ENCODE data around the gene NYNRIN. TPM values are rescaled to one million over a fixed set of nuclear protein-coding genes. Genes with fewer than 3 reads are reported as not detected.

The NYNRIN gene
- total RNA-seq, 4 donors from 2014 or later: 3.2 to 15.5 (median 10.3) TPM

GRCh38 chr14:24367514-24368211, 31.1 kb upstream of the NYNRIN start, which contains the start of gene NFATC4:
NFATC4 (plus strand) TSS chr14:24368184; CDS start chr14:24368341, 157 bp downstream.
- no peaks in the 10 kb centered on the region for H3K36me3 ChIP-seq
- peak in 1 of 6 experiments; percentile 0 for TF ChIP-seq CTCF (IDR thresholded peaks at IDR 0.05)
- TF ChIP-seq POLR2A (IDR thresholded peaks at IDR 0.05): no peak
- no peaks in the 10 kb centered on the region for H3K9me3 ChIP-seq
- H3K4me3 ChIP-seq: peak within 1 kb of the TSS; percentile 38 to 65 (median 56)
- peak within 1 kb of the TSS; percentile 73 to 87 (median 80) for H3K27ac ChIP-seq
- peaks cover 0 to 33% (median 15%) of the 10 kb centered on the region in 4 donors for H3K4me1 ChIP-seq
- no peaks in the 10 kb centered on the region for H3K27me3 ChIP-seq
- peak; percentile 47 to 85 (median 64) for DNase-seq

GRCh38 chr14:24368212-24368561, 30.6 kb upstream of the NYNRIN start:
- peaks cover 0 to 33% (median 15%) of the 10 kb centered on the region in 4 donors for H3K4me1 ChIP-seq
- H3K4me3 ChIP-seq: peak overlapping the region; percentile 38 to 65 (median 56)
- H3K9me3 ChIP-seq: no peaks in the 10 kb centered on the region
- no peaks in the 10 kb centered on the region for H3K36me3 ChIP-seq
- H3K27ac ChIP-seq: peak overlapping the region; percentile 73 to 87 (median 80)
- no peaks in the 10 kb centered on the region for H3K27me3 ChIP-seq
- DNase-seq: peak in 1 of 3 donors; percentile 18
- TF ChIP-seq CTCF (IDR thresholded peaks at IDR 0.05): no peak
- no peak for TF ChIP-seq POLR2A (IDR thresholded peaks at IDR 0.05)

- TF ChIP-seq POLR2A (IDR thresholded peaks at IDR 0.05) (no peak), CTCF (IDR thresholded peaks at IDR 0.05) (no peak)
These were observed 30.1 kb upstream of the NYNRIN start for GRCh38 chr14:24368562-24369252.

GRCh38 chr14:24369463-24369862, 29.3 kb upstream of the NYNRIN start:
- H3K9me3 ChIP-seq: no peaks in the 10 kb centered on the region
- H3K27ac ChIP-seq: peak overlapping the region; percentile 73 to 87 (median 80)
- H3K27me3 ChIP-seq: no peaks in the 10 kb centered on the region
- DNase-seq: no peak
- TF ChIP-seq POLR2A (IDR thresholded peaks at IDR 0.05): no peak
- TF ChIP-seq CTCF (IDR thresholded peaks at IDR 0.05): no peak
- no peaks in the 10 kb centered on the region for H3K36me3 ChIP-seq
- peak overlapping the region in 1 of 4 donors; percentile 65 for H3K4me3 ChIP-seq
- peaks cover 0 to 33% (median 15%) of the 10 kb centered on the region in 4 donors for H3K4me1 ChIP-seq

More at GRCh38 chr14:24368562-24369252, 30.1 kb upstream of the NYNRIN start:
- Histone ChIP-seq H3K27me3 (no peaks in the 10 kb centered on the region), H3K36me3 (no peaks in the 10 kb centered on the region), H3K9me3 (no peaks in the 10 kb centered on the region), H3K27ac (peak overlapping the region; percentile 73 to 87 (median 80)), H3K4me1 (peaks cover 0 to 33% (median 15%) of the 10 kb centered on the region in 4 donors), H3K4me3 (peak overlapping the region; percentile 38 to 65 (median 56))
- peak in 2 of 3 donors; percentile 38 to 50 for DNase-seq

GRCh38 chr14:24369907-24370687, 28.7 kb upstream of the NYNRIN start:
- Histone ChIP-seq H3K4me3 (no peak overlapping the region), H3K27me3 (no peaks in the 10 kb centered on the region), H3K27ac (no peak overlapping the region), H3K9me3 (no peaks in the 10 kb centered on the region), H3K4me1 (peaks cover 0 to 31% (median 15%) of the 10 kb centered on the region in 4 donors), H3K36me3 (no peaks in the 10 kb centered on the region)
- no peak for DNase-seq
- TF ChIP-seq CTCF (IDR thresholded peaks at IDR 0.05): no peak
- no peak for TF ChIP-seq POLR2A (IDR thresholded peaks at IDR 0.05)

All from Peyer's patch (tissue), 4 donors.